Adipose tissue (tissue), 3 donors: ENCODE results near the gene ZNF300. TPM values are rescaled to one million over a fixed set of nuclear protein-coding genes. Genes with fewer than 3 reads are reported as not detected.
"Not testable (repeated sequence)": the region's sequence is repeated elsewhere in the genome, so short reads cannot be mapped to it uniquely, and the experiment has no call there.

ENCODE experiments used
- H3K27ac ChIP-seq: one replicate; pipeline ENCODE4 v1.5.1; 2013; ENCODE audit warnings: low read depth, low read length
- WGBS, 3 donors: extraction: QIAGEN DNeasy Blood & Tissue Kit; methylation state at CpG; one replicate each; pipeline ENCODE4 v1.1.7; 2013; 5-methylcytosine and 5-hydroxymethylcytosine counted together
- polyA plus RNA-seq, 3 donors: library from polyadenylated mRNA; stranded (reverse); fragments of 200-250 nt; gene quantifications; one replicate each; pipeline ENCODE4 v1.2.3, GENCODE V29; 2013
- donor health status: healthy with polysubstance abuse.
- donor health status: Bipolar disorder and iron deficiency.
- donor health status: healthy.

ZNF300 gene
- polyA plus RNA-seq, 3 donors = 1.8 to 3.3 (median 2.8) TPM

GRCh38 chr5:150847334-150847695 is 57.5 kb downstream of the ZNF300 start:
- no peak overlapping the region for H3K27ac ChIP-seq
- WGBS, 3 donors = 48 to 52% (median 51%) methylated on average over 5 of the region's 5 CpGs

- no peak overlapping the region for H3K27ac ChIP-seq
- WGBS, 3 donors = 40 to 53% (median 44%) methylated on average over 22 of the region's 22 CpGs
Measured at GRCh38 chr5:150846654-150847333, 58.0 kb downstream of the ZNF300 start.

GRCh38 chr5:150846308-150846653 is 58.5 kb downstream of the ZNF300 start, which contains the start of gene IRGM:
TSS of gene IRGM (plus strand) at chr5:150846521. CDS start at chr5:150848124, 1,603 bp downstream.
- H3K27ac ChIP-seq = not testable (repeated sequence)
- 70 to 74% (median 72%) methylated on average over 3 of the region's 3 CpGs for WGBS, 3 donors

GRCh38 chr5:150845185-150845859 is 59.5 kb downstream of the ZNF300 start:
- WGBS, 3 donors = 87 to 96% (median 88%) methylated on average over 27 to 32 of the region's 32 CpGs
- not testable (repeated sequence) for H3K27ac ChIP-seq

Other genes with a start within 250 kb of the ZNF300 start
- gene MYOZ3, start 243.7 kb downstream of the ZNF300 start, polyA plus RNA-seq = under 1 TPM; 0.06 to 0.79 (median 0.24) TPM
- 10 to 100 TPM; 17.0 to 24.4 (median 24.1) TPM for gene RBM22, start 203.9 kb downstream of the ZNF300 start, polyA plus RNA-seq
- gene DCTN4, start 146.0 kb downstream of the ZNF300 start, polyA plus RNA-seq = 10 to 100 TPM; 22.5 to 24.3 (median 23.1) TPM
- gene SMIM3, start 126.2 kb downstream of the ZNF300 start, polyA plus RNA-seq = 100 to 1,000 TPM in 2 of 3 donors, 10 to 100 TPM in 1; 31.7 to 152 (median 114) TPM
- gene IRGM, start 58.5 kb downstream of the ZNF300 start, polyA plus RNA-seq = not detected
- gene GPX3, start 115.6 kb upstream of the ZNF300 start, polyA plus RNA-seq = 1,000 to 10,000 TPM in 2 of 3 donors, 100 to 1,000 TPM in 1; 431 to 7,652 (median 5,613) TPM
- 100 to 1,000 TPM in 1 of 3 donors, 10 to 100 TPM in 2; 62.7 to 264 (median 97.5) TPM for gene TNIP1, start 176.1 kb upstream of the ZNF300 start, polyA plus RNA-seq